GM23338 (cell line): ENCODE measurements around the gene USH1C.

Experiments used
- CTCF ChIP-seq, 2 experiments: fragments of 200-600 bp in 1 of 2; sonication (generic) in 1 of 2; conservative IDR thresholded peaks; 2 replicates each; pipeline versions ENCODE4 v1.5.1 to v1.6.1; 2016 to 2017; ENCODE audit warnings: antibody characterized with exemption in 2 of 2, low read depth in 2 of 2, mild to moderate bottlenecking in 2 of 2, moderate library complexity in 1 of 2
- EZH2 ChIP-seq: fragments of 200-600 bp; sonication (generic); IDR thresholded peaks from one replicate; pipeline ENCODE4 v1.8.0; 2017; ENCODE audit warnings: antibody characterized with exemption, mild to moderate bottlenecking, low read depth; ENCODE audit not compliant: unreplicated experiment
- EZH2phosphoT487 ChIP-seq: fragments of 200-600 bp; sonication (generic); IDR thresholded peaks from one replicate; pipeline ENCODE4 v1.8.1; 2018; ENCODE audit warnings: antibody characterized with exemption; ENCODE audit not compliant: unreplicated experiment
- POLR2AphosphoS5 ChIP-seq: IDR thresholded peaks from 2 replicates; pipeline ENCODE4 v1.6.1; 2016; ENCODE audit warnings: antibody characterized with exemption, low read depth
- REST ChIP-seq: IDR thresholded peaks from one replicate; pipeline ENCODE4 v1.6.1; 2018; ENCODE audit warnings: antibody characterized with exemption; ENCODE audit not compliant: unreplicated experiment
- ZNF331 ChIP-seq: fragments of 250-450 bp; sonication (Bioruptor Pico); IDR thresholded peaks from 2 replicates; pipeline ENCODE4 v1.5.0; 2020; ENCODE audit warnings: low read depth, mild to moderate bottlenecking, moderate library complexity

GRCh38 chr11:17572359-17572690 lies 28.1 kb upstream of the USH1C start:
- no peak for TF ChIP-seq POLR2AphosphoS5
- no peak for TF ChIP-seq CTCF (conservative IDR thresholded peaks at IDR 0.05; ENCODE audit: low read depth in 2 of 2)
- TF ChIP-seq REST: no peak
- no peak for TF ChIP-seq EZH2phosphoT487
- TF ChIP-seq EZH2: no peak
- no peak for TF ChIP-seq ZNF331 (CRISPR knock-in tag)
